ENCODE results near the gene CEP20.

Gene CEP20

DNA sequence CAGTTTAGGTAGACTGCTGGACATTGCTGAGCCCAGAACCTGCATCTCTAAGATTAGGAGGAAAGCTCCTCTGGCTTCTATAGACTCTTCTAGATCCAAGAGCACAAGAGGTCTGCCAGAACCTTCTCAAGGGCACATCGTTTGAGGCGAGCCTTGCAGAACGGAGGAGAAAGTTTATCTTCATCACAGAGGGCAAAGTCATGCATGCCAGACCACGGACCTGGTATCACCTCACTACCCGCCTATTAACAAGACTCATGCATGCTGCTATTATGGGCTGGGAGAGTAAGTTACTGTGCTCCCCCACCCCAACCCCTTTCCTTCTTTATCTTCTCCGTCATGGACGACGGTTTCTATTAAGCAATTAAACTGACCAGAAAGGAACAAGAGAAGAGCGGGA lies 54.9 kb downstream of the CEP20 start:
- no peaks in the 10 kb centered on the region for H3K27me3 ChIP-seq (replicated peaks)
- DNase-seq = no peak
- no peak overlapping the region for H3K27ac ChIP-seq
- in situ Hi-C loops (cut with HindIII; ENCODE audit: low pct_ligation_motif_present, low sequenced_read_pairs) = no loop called here
- no peak overlapping the region for H3K4me3 ChIP-seq (ENCODE audit: low read depth, low read length)
- H3K36me3 ChIP-seq (replicated peaks) = no peaks in the 10 kb centered on the region
- TF ChIP-seq, protein P1, sequence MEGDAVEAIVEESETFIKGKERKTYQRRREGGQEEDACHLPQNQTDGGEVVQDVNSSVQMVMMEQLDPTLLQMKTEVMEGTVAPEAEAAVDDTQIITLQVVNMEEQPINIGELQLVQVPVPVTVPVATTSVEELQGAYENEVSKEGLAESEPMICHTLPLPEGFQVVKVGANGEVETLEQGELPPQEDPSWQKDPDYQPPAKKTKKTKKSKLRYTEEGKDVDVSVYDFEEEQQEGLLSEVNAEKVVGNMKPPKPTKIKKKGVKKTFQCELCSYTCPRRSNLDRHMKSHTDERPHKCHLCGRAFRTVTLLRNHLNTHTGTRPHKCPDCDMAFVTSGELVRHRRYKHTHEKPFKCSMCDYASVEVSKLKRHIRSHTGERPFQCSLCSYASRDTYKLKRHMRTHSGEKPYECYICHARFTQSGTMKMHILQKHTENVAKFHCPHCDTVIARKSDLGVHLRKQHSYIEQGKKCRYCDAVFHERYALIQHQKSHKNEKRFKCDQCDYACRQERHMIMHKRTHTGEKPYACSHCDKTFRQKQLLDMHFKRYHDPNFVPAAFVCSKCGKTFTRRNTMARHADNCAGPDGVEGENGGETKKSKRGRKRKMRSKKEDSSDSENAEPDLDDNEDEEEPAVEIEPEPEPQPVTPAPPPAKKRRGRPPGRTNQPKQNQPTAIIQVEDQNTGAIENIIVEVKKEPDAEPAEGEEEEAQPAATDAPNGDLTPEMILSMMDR (IDR thresholded peaks at IDR 0.05; ENCODE audit: low read depth, low read length, missing control alignments) = no peak

DNA sequence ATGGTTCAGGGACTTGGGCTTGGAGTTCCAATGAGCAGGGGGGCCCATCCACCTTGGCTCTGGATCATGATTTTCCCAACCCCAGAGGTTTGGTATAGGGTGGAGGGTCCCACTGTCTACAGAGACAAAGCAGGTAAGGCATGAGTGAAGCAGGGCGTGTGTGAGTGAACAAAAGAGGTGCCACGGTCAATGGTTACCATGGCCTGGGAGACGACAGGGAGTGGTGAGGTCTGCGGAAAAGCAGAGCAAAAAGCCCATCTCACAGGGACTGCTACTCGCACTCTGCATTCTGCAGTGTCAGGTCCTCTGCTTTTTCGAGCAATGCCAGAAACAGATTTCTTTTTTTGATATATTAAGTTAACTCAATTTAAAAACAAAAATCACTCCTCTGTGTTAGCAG lies 56.2 kb downstream of the CEP20 start:
- TF ChIP-seq, protein P1 (IDR thresholded peaks at IDR 0.05; ENCODE audit: low read depth, low read length, missing control alignments) = no peak
- in situ Hi-C loops (cut with HindIII; ENCODE audit: low pct_ligation_motif_present, low sequenced_read_pairs) = no loop called here
- no peak overlapping the region for H3K4me3 ChIP-seq (ENCODE audit: low read depth, low read length)
- no peak for DNase-seq
- H3K27ac ChIP-seq = no peak overlapping the region
- no peaks in the 10 kb centered on the region for H3K27me3 ChIP-seq (replicated peaks)
- no peaks in the 10 kb centered on the region for H3K36me3 ChIP-seq (replicated peaks)

GRCh38 chr16:15830832-15831451 lies 57.5 kb downstream of the CEP20 start:
- Histone ChIP-seq H3K4me3 (ENCODE audit: low read depth, low read length) (no peak overlapping the region), H3K27me3 (replicated peaks) (no peaks in the 10 kb centered on the region), H3K27ac (no peak overlapping the region), H3K36me3 (replicated peaks) (no peaks in the 10 kb centered on the region)
- DNase-seq = no peak
- in situ Hi-C loops (cut with HindIII; ENCODE audit: low pct_ligation_motif_present, low sequenced_read_pairs) = no loop called here
- TF ChIP-seq, protein P1 (IDR thresholded peaks at IDR 0.05; ENCODE audit: low read depth, low read length, missing control alignments) = no peak

- TF ChIP-seq, protein P1 (IDR thresholded peaks at IDR 0.05; ENCODE audit: low read depth, low read length, missing control alignments) = no peak
- in situ Hi-C loops (cut with HindIII; ENCODE audit: low pct_ligation_motif_present, low sequenced_read_pairs) = no loop called here
- Histone ChIP-seq H3K27ac (no peak overlapping the region), H3K4me3 (ENCODE audit: low read depth, low read length) (no peak overlapping the region), H3K36me3 (replicated peaks) (no peaks in the 10 kb centered on the region), H3K27me3 (replicated peaks) (no peaks in the 10 kb centered on the region)
- no peak for DNase-seq
These were observed 58.9 kb downstream of the CEP20 start for GRCh38 chr16:15829460-15829859.

GRCh38 chr16:15827709-15828343 lies 60.6 kb downstream of the CEP20 start:
- no peak for DNase-seq
- no peaks in the 10 kb centered on the region for H3K36me3 ChIP-seq (replicated peaks)
- no peak overlapping the region for H3K4me3 ChIP-seq (ENCODE audit: low read depth, low read length)
- H3K27me3 ChIP-seq (replicated peaks) = no peaks in the 10 kb centered on the region
- TF ChIP-seq, protein P1 (IDR thresholded peaks at IDR 0.05; ENCODE audit: low read depth, low read length, missing control alignments) = no peak
- in situ Hi-C loops (cut with HindIII; ENCODE audit: low pct_ligation_motif_present, low sequenced_read_pairs) = no loop called here
- H3K27ac ChIP-seq = no peak overlapping the region

DNA sequence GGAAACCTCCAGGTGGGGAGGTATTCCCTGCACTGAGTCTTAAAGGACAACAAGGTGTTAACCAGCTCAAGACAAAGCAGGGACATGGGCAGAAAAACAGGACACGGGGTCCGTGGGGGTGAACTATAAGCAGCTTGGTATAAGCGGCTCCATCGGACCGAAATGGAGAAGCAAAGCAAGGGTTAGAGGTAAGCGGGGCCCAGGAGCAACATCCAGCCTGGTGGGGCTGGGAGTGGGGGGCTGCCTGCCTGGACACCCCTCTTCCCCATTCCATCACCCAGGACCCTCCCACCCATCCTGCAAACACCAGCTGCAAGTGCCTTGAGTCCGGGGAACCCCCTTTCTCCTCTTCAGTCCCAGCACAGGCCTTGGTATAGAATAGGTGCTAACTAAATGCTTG lies 61.1 kb downstream of the CEP20 start:
- Histone ChIP-seq H3K36me3 (replicated peaks) (no peaks in the 10 kb centered on the region), H3K4me3 (ENCODE audit: low read depth, low read length) (no peak overlapping the region), H3K27ac (no peak overlapping the region), H3K27me3 (replicated peaks) (no peaks in the 10 kb centered on the region)
- no peak for DNase-seq
- TF ChIP-seq, protein P1 (IDR thresholded peaks at IDR 0.05; ENCODE audit: low read depth, low read length, missing control alignments) = no peak
- in situ Hi-C loops (cut with HindIII; ENCODE audit: low pct_ligation_motif_present, low sequenced_read_pairs) = no loop called here

All from brain microvascular endothelial cell (primary cell).